ENCODE data around the gene PGAM1.

DNA sequence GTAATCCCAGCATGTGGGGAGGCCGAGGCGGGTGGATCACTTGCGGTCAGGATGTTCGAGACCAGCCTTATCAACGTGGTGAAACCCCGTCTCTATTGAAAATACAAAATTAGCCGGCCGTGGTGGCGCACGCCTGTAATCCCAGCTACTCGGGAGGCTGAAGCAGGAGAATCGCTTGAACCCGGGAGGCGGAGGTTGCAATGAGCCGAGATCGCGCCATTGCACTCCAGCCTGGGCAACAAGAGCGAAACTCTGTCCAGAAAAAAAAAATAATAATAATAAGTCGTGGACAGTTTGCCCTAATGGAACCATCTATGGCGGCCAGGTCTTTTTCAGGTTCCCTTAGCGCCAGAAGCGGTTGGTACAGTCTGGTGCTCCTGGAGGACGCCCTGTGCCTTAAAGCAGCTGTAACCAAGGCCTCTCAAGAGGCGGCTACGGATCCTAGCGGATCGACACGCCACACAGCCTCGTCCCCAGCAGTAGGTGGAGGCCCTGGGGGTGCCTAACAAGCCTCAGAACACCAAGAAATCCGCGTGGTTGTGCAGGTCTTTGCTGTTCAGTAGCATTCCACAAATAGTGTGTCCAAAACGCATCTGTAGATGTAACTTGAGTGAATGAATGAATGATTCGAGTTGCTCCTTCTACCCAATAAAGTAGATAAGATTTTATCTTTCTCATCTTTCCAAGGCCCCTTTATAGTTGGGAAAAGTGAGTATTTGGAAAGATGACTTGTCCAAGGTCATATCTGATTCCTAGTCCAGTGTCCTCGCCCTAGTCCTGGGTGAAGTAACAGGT, 982 bp downstream of the PGAM1 start:
- TF ChIP-seq, protein P1, sequence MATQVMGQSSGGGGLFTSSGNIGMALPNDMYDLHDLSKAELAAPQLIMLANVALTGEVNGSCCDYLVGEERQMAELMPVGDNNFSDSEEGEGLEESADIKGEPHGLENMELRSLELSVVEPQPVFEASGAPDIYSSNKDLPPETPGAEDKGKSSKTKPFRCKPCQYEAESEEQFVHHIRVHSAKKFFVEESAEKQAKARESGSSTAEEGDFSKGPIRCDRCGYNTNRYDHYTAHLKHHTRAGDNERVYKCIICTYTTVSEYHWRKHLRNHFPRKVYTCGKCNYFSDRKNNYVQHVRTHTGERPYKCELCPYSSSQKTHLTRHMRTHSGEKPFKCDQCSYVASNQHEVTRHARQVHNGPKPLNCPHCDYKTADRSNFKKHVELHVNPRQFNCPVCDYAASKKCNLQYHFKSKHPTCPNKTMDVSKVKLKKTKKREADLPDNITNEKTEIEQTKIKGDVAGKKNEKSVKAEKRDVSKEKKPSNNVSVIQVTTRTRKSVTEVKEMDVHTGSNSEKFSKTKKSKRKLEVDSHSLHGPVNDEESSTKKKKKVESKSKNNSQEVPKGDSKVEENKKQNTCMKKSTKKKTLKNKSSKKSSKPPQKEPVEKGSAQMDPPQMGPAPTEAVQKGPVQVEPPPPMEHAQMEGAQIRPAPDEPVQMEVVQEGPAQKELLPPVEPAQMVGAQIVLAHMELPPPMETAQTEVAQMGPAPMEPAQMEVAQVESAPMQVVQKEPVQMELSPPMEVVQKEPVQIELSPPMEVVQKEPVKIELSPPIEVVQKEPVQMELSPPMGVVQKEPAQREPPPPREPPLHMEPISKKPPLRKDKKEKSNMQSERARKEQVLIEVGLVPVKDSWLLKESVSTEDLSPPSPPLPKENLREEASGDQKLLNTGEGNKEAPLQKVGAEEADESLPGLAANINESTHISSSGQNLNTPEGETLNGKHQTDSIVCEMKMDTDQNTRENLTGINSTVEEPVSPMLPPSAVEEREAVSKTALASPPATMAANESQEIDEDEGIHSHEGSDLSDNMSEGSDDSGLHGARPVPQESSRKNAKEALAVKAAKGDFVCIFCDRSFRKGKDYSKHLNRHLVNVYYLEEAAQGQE (IDR thresholded peaks at IDR 0.05; ENCODE audit: low read depth): no peak
- TF ChIP-seq, protein P2, sequence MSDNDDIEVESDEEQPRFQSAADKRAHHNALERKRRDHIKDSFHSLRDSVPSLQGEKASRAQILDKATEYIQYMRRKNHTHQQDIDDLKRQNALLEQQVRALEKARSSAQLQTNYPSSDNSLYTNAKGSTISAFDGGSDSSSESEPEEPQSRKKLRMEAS (IDR thresholded peaks at IDR 0.05): no peak
- TF ChIP-seq EP300 (IDR thresholded peaks at IDR 0.05; ENCODE audit: borderline replicate concordance) (no peak), YY1 (IDR thresholded peaks at IDR 0.05; ENCODE audit: low read depth) (no peak), TAF1 (IDR thresholded peaks at IDR 0.05; ENCODE audit: low read depth) (no peak), RAD21 (IDR thresholded peaks at IDR 0.05; ENCODE audit: low read depth) (no peak), CREB1 (IDR thresholded peaks at IDR 0.05; ENCODE audit: low read depth) (no peak), CEBPB (IDR thresholded peaks at IDR 0.05) (no peak), NFIC (IDR thresholded peaks at IDR 0.05) (no peak), EGR1 (IDR thresholded peaks at IDR 0.05) (no peak)
- TF ChIP-seq, protein P3, sequence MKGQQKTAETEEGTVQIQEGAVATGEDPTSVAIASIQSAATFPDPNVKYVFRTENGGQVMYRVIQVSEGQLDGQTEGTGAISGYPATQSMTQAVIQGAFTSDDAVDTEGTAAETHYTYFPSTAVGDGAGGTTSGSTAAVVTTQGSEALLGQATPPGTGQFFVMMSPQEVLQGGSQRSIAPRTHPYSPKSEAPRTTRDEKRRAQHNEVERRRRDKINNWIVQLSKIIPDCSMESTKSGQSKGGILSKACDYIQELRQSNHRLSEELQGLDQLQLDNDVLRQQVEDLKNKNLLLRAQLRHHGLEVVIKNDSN (IDR thresholded peaks at IDR 0.05): no peak
